Fibroblast of the aortic adventitia (primary cell): ENCODE measurements around the gene PPDPF. TPM values are rescaled to one million over a fixed set of nuclear protein-coding genes. Genes with fewer than 3 reads are reported as not detected.

Source experiments
- DNase-seq: peaks from one replicate; pipeline ENCODE4 v3.0.0-alpha.2; 2010; ENCODE audit warnings: low read depth
- H3K4me3 ChIP-seq: 2 replicates; pipeline ENCODE4 v1.5.1; 2011; ENCODE audit warnings: low read depth, mild to moderate bottlenecking, control low read depth, low read length, moderate library complexity
- total RNA-seq: library from RNA; depleted of rRNA; stranded (reverse); fragments of >200 nt; gene quantifications from 2 replicates; pipeline ENCODE4 v1.2.3, GENCODE V29; 2012; ENCODE audit warnings: low replicate concordance
- TF ChIP-seq, protein P1 (sequence below): IDR thresholded peaks from 2 replicates; pipeline ENCODE4 v1.5.1; 2011; ENCODE audit warnings: mild to moderate bottlenecking, low read length, control low read depth, inconsistent platforms; ENCODE audit not compliant: insufficient read depth

Gene PPDPF
- total RNA-seq, 1 donor, result 97.0 TPM

DNA sequence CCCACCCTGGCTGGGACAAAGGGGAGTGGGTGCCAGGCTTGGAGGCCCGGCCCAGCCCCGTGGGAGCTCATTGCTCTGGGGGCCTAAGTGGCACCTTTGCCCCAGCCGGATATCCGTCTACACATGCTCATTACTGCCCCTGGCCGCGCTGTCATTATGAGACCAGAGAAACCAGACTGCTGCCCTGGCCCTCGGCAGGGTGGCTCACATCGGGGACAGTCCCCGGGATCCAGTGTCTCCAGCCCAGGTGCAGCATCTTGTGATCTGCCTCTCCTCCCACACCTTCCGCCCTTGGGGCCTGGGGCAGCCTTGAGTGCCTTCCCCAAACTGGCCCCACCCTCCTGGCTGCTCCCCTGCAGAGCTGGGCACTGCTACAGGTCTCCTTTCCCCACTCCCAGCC lies 22.1 kb downstream of the PPDPF start:
- DNase-seq, result no peak
- TF ChIP-seq, protein P1, sequence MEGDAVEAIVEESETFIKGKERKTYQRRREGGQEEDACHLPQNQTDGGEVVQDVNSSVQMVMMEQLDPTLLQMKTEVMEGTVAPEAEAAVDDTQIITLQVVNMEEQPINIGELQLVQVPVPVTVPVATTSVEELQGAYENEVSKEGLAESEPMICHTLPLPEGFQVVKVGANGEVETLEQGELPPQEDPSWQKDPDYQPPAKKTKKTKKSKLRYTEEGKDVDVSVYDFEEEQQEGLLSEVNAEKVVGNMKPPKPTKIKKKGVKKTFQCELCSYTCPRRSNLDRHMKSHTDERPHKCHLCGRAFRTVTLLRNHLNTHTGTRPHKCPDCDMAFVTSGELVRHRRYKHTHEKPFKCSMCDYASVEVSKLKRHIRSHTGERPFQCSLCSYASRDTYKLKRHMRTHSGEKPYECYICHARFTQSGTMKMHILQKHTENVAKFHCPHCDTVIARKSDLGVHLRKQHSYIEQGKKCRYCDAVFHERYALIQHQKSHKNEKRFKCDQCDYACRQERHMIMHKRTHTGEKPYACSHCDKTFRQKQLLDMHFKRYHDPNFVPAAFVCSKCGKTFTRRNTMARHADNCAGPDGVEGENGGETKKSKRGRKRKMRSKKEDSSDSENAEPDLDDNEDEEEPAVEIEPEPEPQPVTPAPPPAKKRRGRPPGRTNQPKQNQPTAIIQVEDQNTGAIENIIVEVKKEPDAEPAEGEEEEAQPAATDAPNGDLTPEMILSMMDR, result no peak
- H3K4me3 ChIP-seq, result no peak overlapping the region

DNA sequence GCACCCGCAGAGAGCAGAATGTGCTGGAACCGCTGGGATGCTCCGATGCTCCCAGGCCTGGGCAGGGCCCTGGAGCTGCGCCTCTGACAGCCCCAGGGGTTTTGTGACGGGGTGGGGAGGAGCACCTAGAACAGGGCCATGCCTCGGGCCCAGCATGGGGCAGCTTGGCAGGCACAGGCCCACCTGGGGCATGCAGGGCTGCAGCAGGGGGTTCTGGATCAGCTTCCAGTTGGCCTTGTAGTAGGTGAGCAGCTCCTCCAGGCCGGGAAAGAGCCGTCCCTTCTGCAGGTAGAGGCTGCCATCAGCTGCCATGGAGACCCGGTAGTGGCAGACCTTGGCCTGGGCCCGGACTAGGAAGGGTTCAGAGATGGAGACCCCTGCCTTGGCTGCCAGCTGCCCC lies 22.6 kb downstream of the PPDPF start:
- TF ChIP-seq, protein P1, result no peak
- no peak overlapping the region for H3K4me3 ChIP-seq
- no peak for DNase-seq

DNA sequence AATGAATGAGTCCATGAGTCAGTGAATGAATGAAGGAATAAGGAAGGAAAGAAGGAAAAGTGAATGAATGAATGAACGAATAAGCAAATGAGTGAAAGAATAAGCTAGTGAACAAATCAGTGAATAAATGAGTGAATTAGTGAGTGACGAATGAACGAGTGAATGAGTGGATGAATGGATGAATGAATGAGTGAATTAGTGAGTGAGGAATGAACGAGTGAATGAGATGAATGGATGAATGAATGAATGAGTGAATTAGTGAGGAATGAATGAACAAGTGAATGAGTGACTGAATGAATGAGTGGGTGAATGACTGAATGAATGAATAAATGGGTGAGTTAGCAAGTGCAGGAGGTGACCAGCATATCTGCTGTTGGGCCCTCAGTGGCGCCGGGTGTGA lies 23.2 kb downstream of the PPDPF start:
- TF ChIP-seq, protein P1, result no peak
- no peak for DNase-seq
- H3K4me3 ChIP-seq, result no peak overlapping the region

DNA sequence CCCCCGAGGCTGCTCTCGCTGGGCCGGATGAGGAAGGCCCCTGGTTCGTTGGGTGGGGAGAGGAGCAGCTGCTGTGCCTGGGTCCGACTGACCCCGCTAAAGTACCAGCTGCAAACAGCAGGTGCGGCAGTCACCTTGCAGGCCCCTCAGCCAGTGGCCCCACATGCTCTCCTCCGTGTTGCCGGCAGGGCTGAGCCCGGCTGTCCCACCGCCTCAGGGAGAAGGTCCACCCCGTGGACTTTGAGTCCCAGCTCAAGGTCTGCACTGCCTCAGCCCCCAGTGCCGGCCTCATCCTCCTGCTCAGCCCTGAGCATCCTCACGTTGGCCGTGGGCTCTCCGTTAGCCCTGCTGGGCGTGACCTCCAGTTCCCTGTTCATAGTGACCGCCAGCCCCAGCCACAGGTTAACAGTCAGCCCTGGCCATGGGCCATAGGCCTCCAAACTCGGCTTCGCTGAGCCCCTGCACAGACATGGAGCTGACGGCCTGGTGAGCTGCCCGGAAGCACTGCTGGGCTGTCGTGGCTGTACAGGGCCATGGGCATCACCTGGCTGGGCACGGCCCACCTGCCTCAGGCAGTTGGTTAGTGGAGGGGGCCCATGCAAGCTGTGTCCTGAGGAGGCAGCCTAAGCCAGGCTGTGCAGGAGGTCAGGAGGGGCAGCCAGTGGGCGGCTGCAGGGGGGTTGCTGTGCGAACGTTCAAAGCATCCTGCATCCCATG lies 23.8 kb downstream of the PPDPF start:
- DNase-seq, result no peak
- TF ChIP-seq, protein P1, result no peak
- no peak overlapping the region for H3K4me3 ChIP-seq

DNA sequence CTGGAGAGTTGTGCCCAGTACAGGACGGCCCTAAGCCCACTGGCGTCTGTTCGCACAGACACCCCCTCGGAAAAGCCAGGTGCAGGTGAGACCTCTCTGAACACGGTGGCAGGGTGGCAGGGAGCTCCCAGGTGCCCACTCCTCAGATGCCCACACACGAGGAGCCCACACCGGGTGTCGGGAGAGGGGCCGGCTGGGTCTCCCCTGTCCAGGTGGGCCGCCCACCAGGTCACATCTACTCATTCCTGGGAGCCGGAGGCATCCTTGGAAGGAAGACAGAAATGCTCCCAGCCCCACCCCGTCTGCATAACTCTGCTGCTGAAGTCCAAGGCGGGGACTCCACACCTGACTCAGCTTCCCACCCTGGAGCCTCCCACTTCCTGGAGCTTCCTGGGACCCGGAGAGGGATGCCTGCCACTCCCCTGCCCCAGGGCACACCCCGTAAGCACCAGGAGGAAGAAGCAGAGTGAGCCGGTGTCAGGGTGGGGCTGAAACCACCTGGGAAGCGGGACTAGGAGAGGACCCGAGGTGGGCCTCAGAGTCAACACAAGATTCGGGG lies 24.5 kb downstream of the PPDPF start:
- no peak for DNase-seq
- TF ChIP-seq, protein P1, result no peak
- no peak overlapping the region for H3K4me3 ChIP-seq

DNA sequence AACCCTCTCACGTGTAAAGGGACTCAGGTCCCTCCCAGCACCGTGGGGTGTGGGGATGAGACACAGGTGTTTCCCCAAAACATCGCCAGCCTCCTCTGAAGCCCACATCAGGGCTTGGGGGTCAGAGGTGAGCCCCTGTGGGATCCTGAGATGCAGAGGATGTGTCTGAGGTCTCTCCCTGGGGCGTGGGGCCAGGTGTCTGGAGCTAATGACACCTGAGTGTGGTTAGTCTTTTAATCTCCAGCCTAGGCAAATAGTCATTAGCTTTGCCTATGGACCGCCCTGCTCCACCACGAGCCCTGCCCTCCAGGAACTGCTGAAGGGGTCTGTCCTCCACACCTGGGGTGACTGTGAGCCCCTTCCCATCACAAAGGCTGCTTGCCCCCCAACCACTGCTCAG lies 25.2 kb downstream of the PPDPF start:
- no peak for DNase-seq
- TF ChIP-seq, protein P1, result no peak
- no peak overlapping the region for H3K4me3 ChIP-seq
